ENCODE measurements around the gene ZNF316.

DNA sequence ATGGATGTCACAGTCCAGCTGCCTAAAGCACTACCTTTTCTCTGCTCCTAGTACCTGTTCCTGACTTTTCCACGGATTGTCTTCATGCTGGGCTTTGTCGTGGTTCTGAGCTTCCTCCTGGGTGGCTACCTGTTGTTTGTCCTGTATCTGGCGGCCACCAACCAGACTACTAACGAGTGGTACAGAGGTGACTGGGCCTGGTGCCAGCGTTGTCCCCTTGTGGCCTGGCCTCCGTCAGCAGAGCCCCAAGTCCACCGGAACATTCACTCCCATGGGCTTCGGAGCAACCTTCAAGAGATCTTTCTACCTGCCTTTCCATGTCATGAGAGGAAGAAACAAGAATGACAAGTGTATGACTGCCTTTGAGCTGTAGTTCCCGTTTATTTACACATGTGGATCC lies 48.6 kb upstream of the ZNF316 start:
- TF ChIP-seq, protein P1, sequence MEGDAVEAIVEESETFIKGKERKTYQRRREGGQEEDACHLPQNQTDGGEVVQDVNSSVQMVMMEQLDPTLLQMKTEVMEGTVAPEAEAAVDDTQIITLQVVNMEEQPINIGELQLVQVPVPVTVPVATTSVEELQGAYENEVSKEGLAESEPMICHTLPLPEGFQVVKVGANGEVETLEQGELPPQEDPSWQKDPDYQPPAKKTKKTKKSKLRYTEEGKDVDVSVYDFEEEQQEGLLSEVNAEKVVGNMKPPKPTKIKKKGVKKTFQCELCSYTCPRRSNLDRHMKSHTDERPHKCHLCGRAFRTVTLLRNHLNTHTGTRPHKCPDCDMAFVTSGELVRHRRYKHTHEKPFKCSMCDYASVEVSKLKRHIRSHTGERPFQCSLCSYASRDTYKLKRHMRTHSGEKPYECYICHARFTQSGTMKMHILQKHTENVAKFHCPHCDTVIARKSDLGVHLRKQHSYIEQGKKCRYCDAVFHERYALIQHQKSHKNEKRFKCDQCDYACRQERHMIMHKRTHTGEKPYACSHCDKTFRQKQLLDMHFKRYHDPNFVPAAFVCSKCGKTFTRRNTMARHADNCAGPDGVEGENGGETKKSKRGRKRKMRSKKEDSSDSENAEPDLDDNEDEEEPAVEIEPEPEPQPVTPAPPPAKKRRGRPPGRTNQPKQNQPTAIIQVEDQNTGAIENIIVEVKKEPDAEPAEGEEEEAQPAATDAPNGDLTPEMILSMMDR (IDR thresholded peaks at IDR 0.05): no peak
- TF ChIP-seq, protein P2, sequence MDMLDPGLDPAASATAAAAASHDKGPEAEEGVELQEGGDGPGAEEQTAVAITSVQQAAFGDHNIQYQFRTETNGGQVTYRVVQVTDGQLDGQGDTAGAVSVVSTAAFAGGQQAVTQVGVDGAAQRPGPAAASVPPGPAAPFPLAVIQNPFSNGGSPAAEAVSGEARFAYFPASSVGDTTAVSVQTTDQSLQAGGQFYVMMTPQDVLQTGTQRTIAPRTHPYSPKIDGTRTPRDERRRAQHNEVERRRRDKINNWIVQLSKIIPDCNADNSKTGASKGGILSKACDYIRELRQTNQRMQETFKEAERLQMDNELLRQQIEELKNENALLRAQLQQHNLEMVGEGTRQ (CRISPR knock-in tag; IDR thresholded peaks at IDR 0.05): no peak
- TF ChIP-seq, protein P3, sequence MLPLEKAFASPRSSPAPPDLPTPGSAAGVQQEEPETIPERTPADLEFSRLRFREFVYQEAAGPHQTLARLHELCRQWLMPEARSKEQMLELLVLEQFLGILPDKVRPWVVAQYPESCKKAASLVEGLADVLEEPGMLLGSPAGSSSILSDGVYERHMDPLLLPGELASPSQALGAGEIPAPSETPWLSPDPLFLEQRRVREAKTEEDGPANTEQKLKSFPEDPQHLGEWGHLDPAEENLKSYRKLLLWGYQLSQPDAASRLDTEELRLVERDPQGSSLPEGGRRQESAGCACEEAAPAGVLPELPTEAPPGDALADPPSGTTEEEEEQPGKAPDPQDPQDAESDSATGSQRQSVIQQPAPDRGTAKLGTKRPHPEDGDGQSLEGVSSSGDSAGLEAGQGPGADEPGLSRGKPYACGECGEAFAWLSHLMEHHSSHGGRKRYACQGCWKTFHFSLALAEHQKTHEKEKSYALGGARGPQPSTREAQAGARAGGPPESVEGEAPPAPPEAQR (CRISPR knock-in tag; IDR thresholded peaks at IDR 0.05): no peak
- TF ChIP-seq, protein P4, sequence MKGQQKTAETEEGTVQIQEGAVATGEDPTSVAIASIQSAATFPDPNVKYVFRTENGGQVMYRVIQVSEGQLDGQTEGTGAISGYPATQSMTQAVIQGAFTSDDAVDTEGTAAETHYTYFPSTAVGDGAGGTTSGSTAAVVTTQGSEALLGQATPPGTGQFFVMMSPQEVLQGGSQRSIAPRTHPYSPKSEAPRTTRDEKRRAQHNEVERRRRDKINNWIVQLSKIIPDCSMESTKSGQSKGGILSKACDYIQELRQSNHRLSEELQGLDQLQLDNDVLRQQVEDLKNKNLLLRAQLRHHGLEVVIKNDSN (CRISPR knock-in tag; IDR thresholded peaks at IDR 0.05): no peak
- TF ChIP-seq, protein P5, sequence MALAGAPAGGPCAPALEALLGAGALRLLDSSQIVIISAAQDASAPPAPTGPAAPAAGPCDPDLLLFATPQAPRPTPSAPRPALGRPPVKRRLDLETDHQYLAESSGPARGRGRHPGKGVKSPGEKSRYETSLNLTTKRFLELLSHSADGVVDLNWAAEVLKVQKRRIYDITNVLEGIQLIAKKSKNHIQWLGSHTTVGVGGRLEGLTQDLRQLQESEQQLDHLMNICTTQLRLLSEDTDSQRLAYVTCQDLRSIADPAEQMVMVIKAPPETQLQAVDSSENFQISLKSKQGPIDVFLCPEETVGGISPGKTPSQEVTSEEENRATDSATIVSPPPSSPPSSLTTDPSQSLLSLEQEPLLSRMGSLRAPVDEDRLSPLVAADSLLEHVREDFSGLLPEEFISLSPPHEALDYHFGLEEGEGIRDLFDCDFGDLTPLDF (CRISPR knock-in tag; IDR thresholded peaks at IDR 0.05): no peak
- TF ChIP-seq TCF7 (CRISPR knock-in tag; IDR thresholded peaks at IDR 0.05; ENCODE audit: low read depth) (no peak), CREB1 (CRISPR knock-in tag; IDR thresholded peaks at IDR 0.05) (no peak), TEAD4 (CRISPR knock-in tag; IDR thresholded peaks at IDR 0.05) (no peak), ZNF121 (CRISPR knock-in tag; IDR thresholded peaks at IDR 0.05) (no peak), ZNF671 (CRISPR knock-in tag; IDR thresholded peaks at IDR 0.05) (no peak)
- TF ChIP-seq, protein P6, sequence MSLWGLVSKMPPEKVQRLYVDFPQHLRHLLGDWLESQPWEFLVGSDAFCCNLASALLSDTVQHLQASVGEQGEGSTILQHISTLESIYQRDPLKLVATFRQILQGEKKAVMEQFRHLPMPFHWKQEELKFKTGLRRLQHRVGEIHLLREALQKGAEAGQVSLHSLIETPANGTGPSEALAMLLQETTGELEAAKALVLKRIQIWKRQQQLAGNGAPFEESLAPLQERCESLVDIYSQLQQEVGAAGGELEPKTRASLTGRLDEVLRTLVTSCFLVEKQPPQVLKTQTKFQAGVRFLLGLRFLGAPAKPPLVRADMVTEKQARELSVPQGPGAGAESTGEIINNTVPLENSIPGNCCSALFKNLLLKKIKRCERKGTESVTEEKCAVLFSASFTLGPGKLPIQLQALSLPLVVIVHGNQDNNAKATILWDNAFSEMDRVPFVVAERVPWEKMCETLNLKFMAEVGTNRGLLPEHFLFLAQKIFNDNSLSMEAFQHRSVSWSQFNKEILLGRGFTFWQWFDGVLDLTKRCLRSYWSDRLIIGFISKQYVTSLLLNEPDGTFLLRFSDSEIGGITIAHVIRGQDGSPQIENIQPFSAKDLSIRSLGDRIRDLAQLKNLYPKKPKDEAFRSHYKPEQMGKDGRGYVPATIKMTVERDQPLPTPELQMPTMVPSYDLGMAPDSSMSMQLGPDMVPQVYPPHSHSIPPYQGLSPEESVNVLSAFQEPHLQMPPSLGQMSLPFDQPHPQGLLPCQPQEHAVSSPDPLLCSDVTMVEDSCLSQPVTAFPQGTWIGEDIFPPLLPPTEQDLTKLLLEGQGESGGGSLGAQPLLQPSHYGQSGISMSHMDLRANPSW (CRISPR knock-in tag; conservative IDR thresholded peaks at IDR 0.05; ENCODE audit: low read depth): no peak
- TF ChIP-seq, protein P7, sequence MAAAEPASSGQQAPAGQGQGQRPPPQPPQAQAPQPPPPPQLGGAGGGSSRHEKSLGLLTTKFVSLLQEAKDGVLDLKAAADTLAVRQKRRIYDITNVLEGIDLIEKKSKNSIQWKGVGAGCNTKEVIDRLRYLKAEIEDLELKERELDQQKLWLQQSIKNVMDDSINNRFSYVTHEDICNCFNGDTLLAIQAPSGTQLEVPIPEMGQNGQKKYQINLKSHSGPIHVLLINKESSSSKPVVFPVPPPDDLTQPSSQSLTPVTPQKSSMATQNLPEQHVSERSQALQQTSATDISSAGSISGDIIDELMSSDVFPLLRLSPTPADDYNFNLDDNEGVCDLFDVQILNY (CRISPR knock-in tag; IDR thresholded peaks at IDR 0.05): no peak
- TF ChIP-seq, protein P8, sequence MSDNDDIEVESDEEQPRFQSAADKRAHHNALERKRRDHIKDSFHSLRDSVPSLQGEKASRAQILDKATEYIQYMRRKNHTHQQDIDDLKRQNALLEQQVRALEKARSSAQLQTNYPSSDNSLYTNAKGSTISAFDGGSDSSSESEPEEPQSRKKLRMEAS (CRISPR knock-in tag; IDR thresholded peaks at IDR 0.05): no peak

All from WTC11 (cell line).